Heart left ventricle (tissue), 13 donors: ENCODE data around the gene GJD3.
A peak's percentile ranks its signal among the peaks of the same experiment; 100 is the strongest.

Experiments
- CTCF ChIP-seq, 12 donors: fragments of 200-600 bp; sonication (generic) in 4 of 12; IDR thresholded peaks; one replicate each; pipeline versions ENCODE4 v1.5.0 to v1.8.0; 2018 to 2022; ENCODE audit warnings: antibody characterized with exemption in 12 of 12, mild to moderate bottlenecking in 5 of 12
- POLR2A ChIP-seq, 2 donors: fragments of 450-650 bp; IDR thresholded peaks; one replicate each; pipeline ENCODE4 v1.6.1; 2017; ENCODE audit warnings: antibody characterized with exemption in 2 of 2, mild to moderate bottlenecking in 2 of 2, moderate library complexity in 2 of 2
- donor health status: ischemic (EF 13 %, LVEDD 7.1; RV severe dilation, severe dysfunction).
- donor health status: DM: no; HTN: yes; CAD: no.
- donor health status: DM: no; HTN: no; CAD: no.
- donor health status: ischemic (EF 25% LVEDD 6.9; RV normal size, moderate dysfunction).
- donor health status: ischemic (EF 25% LVEDD 5.7; RV mildly dilated, moderate dysfunction).
- donor health status: ischemic (EF 35%, LVEDD 5.7; RV mildly dilated, moderate dysfunction).
- donor health status: nonischemic (EF 11% LVEDD 7.7; RV severe dilation, severe dysfunction).
- donor health status: DM: yes; HTN: yes; CAD: no.
- donor health status: PGD.
- donor health status: ischemic (EF 29% LVEDD 5.4; RV normal size, mild dysfunction).
- donor health status: nonischemic (EF 23%, LVEDD 6.1; RV moderate dilation, normal function).

- TF ChIP-seq POLR2A (IDR thresholded peaks at IDR 0.05), result no peak
- TF ChIP-seq CTCF (IDR thresholded peaks at IDR 0.05), result peak; percentile 25 to 70 (median 49)
Measured at GRCh38 chr17:40362696-40363110, 1.8 kb downstream of the GJD3 start.
